ENCODE results near the gene BCKDHB.
"Not testable (repeated sequence)": the region's sequence is repeated elsewhere in the genome, so short reads cannot be mapped to it uniquely, and the experiment has no call there.

BCKDHB gene

DNA sequence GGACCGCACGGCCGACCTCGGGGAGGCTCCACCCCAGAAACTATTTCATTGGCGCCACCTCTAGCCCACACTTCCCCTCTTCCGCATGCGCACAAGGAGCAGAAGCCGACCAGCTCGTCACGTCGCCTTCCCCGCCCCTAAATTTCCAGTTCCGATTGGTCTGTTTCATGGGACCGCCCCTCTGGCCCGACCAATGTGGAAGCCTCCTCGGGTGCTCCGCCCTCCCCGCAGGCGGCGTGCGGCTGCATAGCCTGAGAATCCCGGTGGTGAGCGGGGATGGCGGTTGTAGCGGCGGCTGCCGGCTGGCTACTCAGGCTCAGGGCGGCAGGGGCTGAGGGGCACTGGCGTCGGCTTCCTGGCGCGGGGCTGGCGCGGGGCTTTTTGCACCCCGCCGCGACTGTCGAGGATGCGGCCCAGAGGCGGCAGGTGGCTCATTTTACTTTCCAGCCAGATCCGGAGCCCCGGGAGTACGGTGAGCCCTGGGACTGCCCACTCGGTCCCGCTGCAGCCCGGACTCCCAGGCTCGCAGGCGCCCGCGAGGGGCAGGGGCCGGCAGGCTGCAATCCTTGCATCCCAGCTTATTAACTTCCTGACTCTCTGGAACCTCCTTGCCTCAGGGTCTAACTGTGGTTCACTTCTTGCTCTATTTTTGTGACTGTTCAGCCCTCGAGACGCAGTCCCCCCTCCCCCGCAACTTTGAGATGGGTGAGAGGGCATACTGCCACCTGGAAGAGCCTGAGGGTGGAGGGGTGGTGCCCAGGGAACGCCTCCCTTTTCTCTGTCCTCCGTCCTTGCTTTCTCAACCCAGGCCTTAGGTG, at the start of gene BCKDHB:
Gene BCKDHB (plus strand): TSS at position 254 of the 818 bp plus-strand sequence. CDS start 23 bp downstream, at position 277.
- in situ Hi-C loops (cut with MboI; ENCODE audit: low sequenced_read_pairs): no loop called here

DNA sequence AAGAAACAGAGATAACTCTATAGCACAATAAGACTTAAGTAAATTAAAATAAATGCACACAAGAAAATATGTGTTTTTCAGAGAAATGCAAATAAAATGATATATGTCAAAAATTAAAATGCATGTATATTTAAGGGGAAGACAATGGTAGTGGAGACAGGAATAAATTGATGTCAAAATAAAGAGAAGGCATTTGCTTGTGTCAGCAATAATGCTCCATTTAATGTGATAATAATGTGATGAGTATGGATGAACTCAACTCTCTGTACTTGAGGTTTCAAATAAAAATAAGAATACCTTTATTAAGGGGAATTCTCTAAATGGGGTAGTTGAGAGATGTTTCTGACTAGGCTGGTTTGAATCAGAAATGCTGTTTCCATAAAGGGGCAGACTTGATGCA, 45.7 kb upstream of the BCKDHB start:
- in situ Hi-C loops (cut with MboI; ENCODE audit: low sequenced_read_pairs): no loop called here

DNA sequence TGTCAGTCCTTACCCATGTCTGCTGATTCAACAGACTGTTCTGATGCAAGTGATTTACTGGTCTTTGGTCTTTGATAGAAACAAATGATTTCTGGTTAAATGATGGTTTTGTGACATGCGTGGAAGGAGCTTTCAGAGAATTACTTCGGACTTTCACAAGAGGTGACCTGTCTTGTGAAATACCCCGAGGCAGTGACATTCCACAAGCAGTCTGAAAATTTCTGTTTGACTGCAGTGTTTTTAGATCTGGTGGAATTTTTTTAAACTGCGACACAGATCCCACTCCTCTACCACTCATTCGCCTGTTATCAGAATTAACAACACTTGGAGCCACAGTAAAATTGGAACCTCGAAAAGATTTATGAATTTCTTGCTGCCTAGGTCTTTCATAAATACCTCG, 38.3 kb upstream of the BCKDHB start:
- in situ Hi-C loops (cut with MboI; ENCODE audit: low sequenced_read_pairs): not testable (repeated sequence)

DNA sequence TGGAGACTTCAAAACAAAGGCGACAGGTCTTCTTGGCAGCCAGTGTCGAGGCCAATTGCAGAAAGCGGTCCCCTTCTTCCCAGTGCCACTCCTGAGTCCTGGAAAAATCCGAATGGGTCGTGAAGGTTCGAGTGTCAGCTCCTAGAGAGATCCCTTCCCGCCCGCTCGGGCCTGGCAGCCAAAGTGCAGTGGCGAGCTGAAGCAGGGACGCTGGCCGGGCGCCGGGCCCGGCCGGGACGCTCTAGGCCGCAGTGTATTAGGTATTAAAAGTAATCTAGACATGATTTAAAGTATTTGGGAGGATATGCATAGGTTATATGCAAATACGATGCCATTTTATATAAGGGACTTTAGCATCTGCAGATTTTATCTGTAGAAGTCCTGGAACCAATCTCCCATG, 36.0 kb upstream of the BCKDHB start:
- in situ Hi-C loops (cut with MboI; ENCODE audit: low sequenced_read_pairs): not testable (repeated sequence)

DNA sequence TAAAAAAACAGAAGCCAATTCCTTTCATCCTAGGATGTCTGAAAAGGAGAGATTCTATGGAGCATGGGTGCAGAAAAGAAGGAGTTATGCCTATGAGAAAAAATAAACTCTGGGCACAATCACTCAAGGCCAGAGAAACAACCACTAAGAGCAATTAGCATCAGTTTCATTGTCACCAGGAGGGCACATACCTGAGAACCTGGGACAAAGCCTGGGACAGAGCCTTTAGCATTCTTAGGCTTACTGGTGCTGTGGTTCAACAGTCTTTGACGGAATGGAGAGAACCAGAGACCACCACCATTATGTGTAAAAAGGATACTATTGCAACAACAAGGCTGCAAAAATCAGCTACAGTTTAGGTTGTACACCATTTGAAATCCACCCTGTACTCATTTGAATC, 29.4 kb upstream of the BCKDHB start:
- in situ Hi-C loops (cut with MboI; ENCODE audit: low sequenced_read_pairs): loop anchor here (25.0 kb wide), 1 partner anchor 115 kb away; no protein-coding TSS in a partner anchor

DNA sequence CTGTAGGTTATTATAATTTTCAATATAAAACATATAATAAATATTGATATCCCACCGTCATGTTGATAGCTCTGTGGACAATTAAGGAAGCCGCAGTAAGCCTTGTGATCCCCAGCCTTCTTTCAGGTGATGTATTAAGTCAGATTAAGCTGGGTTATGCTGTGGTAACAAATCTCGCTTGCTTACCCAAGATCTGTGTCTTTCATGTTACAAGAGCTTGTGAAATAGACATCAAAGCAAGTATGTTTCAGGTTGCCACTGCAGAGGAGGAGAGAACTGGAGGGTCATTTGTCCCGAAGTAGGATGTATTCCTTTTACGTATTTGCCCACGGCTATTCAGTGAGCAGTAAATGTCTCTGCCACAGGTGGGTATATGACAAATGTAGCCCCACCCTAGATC, 17.8 kb upstream of the BCKDHB start:
- in situ Hi-C loops (cut with MboI; ENCODE audit: low sequenced_read_pairs): loop anchor here (25.0 kb wide), 1 partner anchor 126 kb away; no protein-coding TSS in a partner anchor

DNA sequence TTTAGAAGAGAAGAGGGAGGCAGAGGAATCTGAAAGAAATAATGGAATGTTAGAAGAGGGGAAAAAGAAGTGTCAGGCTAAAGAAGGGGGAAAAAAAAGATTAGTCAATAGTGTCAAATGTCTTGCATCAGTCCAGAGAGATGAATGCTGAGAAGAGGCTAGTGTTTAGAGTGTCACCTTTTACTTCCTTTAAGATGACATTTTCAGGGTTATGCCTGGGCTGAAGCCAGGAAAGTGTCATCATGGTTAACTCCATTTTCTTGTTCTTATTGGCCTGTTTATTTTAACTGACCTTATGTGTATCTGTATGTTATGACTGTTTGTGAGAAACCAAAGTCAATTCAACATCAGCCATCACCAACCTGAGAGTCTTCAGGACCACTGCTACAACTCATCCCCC, 15.0 kb upstream of the BCKDHB start:
- in situ Hi-C loops (cut with MboI; ENCODE audit: low sequenced_read_pairs): loop anchor here (25.0 kb wide), 1 partner anchor 129 kb away; no protein-coding TSS in a partner anchor

DNA sequence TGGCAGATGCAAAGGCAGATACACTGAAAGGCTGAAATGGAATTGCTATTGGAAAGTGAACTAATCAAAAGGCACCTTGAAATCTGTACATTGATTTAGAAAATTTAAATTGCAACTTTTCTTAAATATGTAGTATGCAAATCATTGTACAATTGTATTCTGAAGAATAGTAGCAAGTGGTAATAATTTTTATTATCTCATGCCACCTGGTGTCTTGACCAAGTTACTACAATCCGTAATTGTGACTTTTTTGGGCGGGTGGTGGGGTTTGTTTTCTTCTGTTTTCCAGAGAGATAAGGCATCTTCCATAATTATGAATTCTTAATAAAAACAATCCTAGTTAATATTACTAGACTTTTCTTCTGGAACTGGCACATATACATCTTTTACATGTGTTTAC, 12.5 kb upstream of the BCKDHB start:
- in situ Hi-C loops (cut with MboI; ENCODE audit: low sequenced_read_pairs): loop anchor here (25.0 kb wide), 1 partner anchor 132 kb away; no protein-coding TSS in a partner anchor

DNA sequence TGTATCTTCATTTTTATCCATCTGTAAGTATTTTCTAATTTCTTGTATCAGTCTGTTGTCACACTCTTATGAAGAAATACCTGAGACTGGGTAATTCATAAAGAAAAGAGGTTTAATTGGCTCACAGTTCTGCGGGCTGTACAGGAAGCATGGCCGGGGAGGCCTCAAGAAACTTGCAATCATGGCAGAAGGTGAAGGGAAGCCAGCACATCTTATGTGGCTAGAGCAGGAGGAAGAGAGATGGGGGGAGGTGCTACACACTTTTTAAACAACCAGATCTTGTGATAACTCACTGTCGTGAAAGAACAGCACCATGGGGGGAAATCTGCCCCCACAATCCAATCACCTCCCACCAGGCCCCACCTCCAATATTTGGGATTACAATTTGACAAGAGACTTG, 10.9 kb upstream of the BCKDHB start:
- in situ Hi-C loops (cut with MboI; ENCODE audit: low sequenced_read_pairs): loop anchor here (25.0 kb wide), 1 partner anchor 133 kb away; no protein-coding TSS in a partner anchor

DNA sequence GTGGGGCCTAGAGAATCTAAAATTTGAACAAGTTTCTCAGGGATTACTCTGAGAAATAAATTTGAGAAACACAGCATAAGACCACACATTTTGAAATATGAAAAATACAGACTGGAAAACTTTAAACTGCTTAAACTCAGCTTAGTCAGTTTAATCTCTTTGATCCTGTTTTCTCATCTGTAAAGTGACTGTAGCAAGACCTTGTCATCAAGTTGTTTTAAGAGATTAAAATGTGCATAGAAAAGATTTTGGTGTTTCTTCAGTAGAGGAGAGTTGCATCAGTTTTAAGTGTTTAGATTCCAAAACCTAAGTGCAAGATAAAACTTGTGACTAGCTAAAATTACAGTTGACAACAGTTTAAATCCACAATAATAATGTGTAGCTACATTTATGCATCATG, 8.1 kb upstream of the BCKDHB start:
- in situ Hi-C loops (cut with MboI; ENCODE audit: low sequenced_read_pairs): loop anchor here (25.0 kb wide), 1 partner anchor 136 kb away; no protein-coding TSS in a partner anchor

DNA sequence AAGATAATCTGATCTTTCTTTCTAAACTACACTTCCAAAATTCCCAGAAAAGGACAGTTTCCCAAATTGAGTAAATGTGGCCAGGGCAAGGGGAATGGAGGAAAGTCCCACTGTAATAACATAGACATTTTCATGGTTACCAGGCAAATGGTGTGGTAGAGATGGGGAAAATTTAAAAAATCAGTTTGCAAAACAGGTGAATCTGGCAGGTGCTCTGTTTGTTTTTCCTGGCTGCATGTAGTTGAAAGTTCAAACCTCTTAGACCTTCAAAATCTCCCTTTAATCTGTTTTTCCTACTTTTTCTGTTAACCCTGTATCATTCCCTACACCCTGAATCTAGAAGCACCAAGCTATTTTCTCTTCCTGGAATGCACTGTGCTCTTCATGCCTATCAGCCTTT, 2.0 kb upstream of the BCKDHB start:
- in situ Hi-C loops (cut with MboI; ENCODE audit: low sequenced_read_pairs): no loop called here

DNA sequence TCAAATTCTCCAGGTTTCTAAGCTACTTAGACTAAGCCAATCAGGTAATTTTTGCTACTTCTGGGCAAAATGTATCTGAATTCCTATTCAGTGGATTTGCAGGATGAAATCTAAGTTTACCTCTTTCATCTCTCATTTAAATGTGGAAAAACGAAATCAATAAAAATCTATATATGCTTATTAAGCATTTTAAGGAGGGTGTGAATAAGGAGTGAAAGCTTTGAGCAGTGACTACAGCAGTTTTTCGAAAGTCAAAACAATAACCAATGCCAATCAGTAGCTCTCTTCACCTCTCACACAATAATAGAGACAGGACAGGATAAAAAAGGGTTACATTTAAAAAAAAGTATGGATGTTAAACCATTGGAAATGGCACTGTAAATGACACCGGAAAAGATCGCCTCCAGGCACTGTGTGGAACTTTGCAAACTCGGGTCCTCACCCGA, 476 bp upstream of the BCKDHB start:
- in situ Hi-C loops (cut with MboI; ENCODE audit: low sequenced_read_pairs): no loop called here

DNA sequence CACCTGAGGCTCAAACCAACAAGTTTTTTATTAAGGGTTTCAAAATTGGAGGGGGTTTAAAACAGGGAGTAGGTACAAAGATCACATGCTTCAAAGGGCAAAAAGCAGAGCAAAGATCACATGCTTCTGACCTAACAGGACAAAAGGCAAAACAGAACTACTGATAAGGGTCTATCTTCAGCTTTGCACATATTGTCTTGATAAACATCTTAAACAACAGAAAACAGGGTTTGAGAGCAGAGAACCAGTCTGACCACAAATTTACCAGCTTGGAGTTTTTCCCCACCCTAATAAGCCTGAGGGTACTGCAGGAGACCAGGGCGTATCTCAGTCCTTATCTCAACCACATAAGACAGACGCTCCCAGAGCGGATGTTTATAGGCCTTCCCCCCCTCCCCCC, 16.1 kb downstream of the BCKDHB start:
- in situ Hi-C loops (cut with MboI; ENCODE audit: low sequenced_read_pairs): not testable (repeated sequence)

DNA sequence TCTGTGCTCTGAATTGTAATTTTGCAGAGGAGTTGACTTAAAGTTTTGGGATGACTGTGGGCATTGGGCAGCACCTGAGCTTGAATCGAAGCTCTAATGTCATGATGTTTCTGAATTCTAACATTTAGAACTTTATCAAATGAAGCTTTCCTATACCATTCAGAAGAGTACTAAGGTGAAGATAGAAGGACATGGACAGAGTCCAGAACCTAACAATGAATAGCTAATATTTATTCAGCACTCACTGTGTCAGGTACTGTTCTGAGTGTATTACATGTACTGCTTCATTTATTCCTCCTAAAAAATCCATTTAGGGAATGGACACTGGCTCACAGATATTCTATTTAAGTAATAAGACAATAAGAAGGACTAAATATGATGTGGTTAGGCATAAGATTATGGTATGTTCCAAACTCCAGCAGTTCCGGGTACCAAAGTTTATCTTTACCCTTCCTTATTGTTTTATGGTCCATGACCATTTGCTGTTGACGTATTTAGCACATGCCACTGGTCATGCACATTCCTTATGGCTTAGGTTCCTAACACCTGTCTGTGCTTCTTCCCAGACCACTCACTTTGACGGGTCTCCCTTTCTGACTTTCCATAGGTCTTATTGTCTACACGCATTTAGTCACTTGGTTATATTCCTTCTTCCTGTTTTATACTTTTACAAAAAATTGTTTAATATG, 20.3 kb downstream of the BCKDHB start:
- in situ Hi-C loops (cut with MboI; ENCODE audit: low sequenced_read_pairs): no loop called here

DNA sequence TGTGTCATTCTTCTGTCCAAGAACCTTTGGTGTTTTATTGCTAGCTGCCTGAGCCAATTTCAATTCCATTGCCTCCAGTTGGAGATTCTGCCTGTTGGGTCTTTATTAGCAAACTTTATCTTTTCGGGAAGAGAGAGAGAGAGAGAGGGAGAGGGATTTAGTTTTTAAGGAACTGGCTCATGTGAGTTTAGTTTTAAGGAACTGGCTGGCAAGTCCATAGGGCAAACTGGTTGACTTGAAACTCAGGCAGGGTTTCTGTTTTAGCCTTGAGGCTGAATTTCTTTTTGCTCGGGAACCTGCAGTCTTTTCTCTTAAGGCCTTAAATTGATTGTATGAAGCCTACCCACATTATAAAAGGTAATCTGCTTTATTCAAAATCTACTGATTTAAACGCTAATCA, 23.0 kb downstream of the BCKDHB start:
- in situ Hi-C loops (cut with MboI; ENCODE audit: low sequenced_read_pairs): no loop called here

DNA sequence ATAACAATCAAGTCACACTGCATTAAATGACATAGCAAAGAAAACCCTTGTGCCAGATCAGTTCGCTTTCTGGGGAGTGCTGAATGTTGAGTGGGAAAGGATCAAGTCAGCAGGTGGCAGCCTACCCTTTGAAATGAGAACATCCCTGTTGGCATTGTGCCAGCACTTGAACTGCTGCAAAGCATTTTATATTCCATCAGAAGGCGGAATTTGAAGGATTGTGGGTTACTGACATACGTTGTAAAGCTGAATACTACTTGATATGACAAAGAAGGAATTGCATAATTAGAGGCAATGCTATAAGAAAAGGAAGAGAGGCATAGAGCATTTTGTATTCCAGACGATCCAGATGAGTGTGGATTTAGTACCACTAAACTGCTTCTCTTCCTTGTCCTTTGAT, 26.5 kb downstream of the BCKDHB start:
- in situ Hi-C loops (cut with MboI; ENCODE audit: low sequenced_read_pairs): no loop called here

DNA sequence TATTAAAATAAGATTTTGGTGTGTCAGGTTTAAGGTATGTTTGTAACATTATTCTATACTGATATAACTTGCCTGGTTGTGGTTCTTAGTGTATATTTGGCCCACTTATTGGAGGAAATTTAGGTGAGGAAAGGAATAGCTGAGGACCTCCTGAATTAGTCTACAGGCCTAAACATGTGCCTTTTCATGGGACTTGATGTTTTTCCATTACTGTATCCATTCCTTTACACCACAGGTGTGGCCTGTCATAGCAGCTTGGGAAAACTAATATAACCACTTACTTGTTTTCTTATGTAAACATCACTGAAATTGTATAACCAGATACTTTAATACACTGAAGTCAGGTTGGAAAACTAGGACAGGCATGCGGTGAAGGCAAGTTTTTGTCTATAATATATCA, 27.6 kb downstream of the BCKDHB start:
- in situ Hi-C loops (cut with MboI; ENCODE audit: low sequenced_read_pairs): no loop called here

DNA sequence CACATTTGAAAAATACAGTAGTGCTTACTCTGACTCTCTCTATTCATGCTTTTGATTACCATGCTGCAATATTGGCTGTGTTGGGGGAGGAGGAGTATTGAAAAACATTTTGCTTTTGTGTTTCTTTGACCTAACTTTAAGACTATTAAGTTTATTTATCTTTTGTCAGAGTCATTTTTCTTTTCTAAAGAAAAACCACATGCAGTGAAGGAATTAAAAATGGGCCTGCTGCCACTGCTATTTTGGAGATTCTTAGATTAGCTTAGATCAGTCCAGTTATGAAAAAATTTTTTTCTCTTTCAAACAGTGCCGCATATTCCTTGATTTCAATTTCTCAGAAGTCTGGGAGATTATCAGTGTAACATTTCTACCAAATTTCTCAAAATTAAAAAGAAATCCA, 36.1 kb downstream of the BCKDHB start:
- in situ Hi-C loops (cut with MboI; ENCODE audit: low sequenced_read_pairs): no loop called here

DNA sequence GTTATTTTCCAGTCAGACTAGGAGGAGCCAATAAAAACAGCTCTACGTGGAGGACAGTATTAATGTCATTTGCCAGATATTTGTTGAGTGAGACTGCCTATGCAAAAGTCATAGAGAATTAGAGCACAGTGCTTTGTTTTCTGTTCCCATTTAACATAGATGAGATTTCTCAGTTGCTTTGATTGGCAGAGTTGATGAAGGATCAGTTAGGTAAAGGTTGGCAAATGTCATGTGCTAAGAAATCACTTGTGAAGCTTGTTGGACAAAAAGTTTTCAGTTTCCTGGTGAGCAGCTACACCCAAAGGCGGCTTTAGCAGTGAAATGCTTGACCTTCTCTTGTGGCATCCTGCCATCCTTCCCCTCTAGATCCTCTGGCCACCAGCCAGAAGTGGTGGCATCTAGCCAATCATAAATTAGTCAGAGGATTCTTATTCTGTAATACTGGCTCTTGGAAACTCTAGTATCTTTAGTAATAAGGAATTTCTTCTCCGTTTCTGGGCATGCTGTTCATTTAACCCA, 37.0 kb downstream of the BCKDHB start:
- in situ Hi-C loops (cut with MboI; ENCODE audit: low sequenced_read_pairs): no loop called here

DNA sequence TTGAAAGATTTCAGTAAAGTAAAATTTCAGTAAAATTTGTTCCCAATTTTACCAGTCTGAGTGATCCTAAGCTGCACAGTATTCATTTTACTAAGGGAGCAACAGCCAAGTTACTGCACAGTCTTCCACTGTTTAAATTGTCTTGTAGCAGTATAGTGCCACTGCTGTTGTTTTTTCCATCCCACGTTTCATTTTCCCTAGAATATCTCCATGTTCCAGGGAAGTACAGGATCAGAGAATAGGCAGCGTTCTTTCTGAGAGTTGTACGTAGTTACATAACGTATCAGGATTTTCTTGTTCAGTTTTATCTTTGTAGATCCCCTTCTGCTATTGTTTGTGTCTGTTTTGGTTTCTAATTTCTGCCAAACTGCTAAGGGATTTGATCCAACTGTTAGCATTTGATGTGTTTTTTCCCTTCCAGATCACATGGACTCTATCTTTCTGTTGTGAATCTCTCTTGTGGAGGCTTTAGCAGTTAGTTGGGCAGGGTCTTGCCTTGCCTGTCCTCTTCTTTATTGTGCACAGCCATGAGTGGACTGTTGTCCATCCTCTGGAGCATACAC, 38.4 kb downstream of the BCKDHB start:
- in situ Hi-C loops (cut with MboI; ENCODE audit: low sequenced_read_pairs): no loop called here

DNA sequence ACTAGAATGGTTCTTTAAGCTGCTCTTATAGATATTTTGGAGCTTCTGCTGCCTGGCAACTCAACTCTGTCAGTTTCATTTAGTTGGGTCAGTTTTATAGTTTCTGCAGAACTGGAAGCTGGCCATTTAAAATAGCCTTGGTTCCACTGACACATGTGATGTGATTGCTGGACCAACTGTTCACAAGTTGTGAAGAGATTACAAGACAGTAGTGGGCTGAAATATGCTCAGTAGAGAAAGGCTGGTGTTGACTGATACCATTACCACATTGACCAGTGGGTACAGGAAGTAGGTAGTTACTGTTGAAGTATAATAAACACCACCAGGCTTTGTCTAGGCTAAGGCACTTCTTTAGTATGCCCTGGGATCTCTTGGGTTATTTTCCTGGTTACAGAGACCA, 39.0 kb downstream of the BCKDHB start:
- in situ Hi-C loops (cut with MboI; ENCODE audit: low sequenced_read_pairs): no loop called here
